Measurements from ENCODE around the gene SRRM3. TPM values are rescaled to one million over a fixed set of nuclear protein-coding genes. Genes with fewer than 3 reads are reported as not detected.

Gene SRRM3
- polyA plus RNA-seq, 1 of the 3 experiments (the other 2 are of a cell fraction), result 2.7 TPM

DNA sequence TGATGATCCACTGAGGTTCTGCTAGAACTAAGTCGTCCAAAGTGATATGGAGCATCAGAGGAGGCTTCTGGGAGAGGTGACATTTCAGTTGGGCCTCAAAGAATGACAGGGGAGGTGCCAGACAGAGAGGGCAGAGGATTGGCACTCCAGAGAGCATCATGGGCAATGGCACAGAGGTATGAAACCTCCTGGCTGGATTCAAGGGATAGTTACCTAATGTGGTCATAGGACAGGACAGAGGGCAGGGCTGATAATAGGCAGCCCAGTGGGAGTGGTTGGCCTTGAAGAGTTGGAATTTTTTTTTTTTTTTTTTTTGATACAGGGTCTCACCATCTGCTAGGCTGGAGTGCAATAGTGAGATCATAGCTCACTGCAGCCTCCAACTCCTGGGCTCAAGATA is 7.6 kb downstream of the SRRM3 start:
- Histone ChIP-seq H4K20me1 (ENCODE audit: insufficient read depth) (no peaks in the 10 kb centered on the region), H3K79me2 (ENCODE audit: insufficient read depth) (no peaks in the 10 kb centered on the region), H3K4me2 (no peak overlapping the region), H3K9ac (no peak overlapping the region), H3K9me3 (no peaks in the 10 kb centered on the region), H3K27ac (ENCODE audit: low read depth in 2 of 2, low read length in 1 of 2) (no peak overlapping the region), H3K9me2 (no peaks in the 10 kb centered on the region), H3K27me3 (ENCODE audit: insufficient read depth) (peaks cover 45% of the 10 kb centered on the region), H3K4me1 (ENCODE audit: control insufficient read depth in 1 of 2, insufficient read depth in 2 of 2, low read depth in 1 of 2, low read length in 1 of 2) (peaks cover 0 to 9% of the 10 kb centered on the region in 2 experiments; a peak in 1 of 4 replicates), H3K4me3 (ENCODE audit: low read depth in 2 of 2, low read length in 1 of 2) (no peak overlapping the region), H3K36me3 (replicated peaks in 1 of 2; ENCODE audit: control insufficient read depth in 1 of 2, insufficient read depth in 2 of 2, low read length in 1 of 2) (no peaks in the 10 kb centered on the region), H3F3A (replicated peaks; ENCODE audit: insufficient read depth) (no peaks in the 10 kb centered on the region), H2AFZ (ENCODE audit: low read depth) (no peak overlapping the region)
- CTCF ChIA-PET, result interaction anchor here (1.2 to 1.6 kb wide), 2 partner anchors 11 to 54 kb away, joined by 4 to 8 read pairs; no protein-coding TSS in a partner anchor
- DNase-seq, result no peak
- POLR2A ChIA-PET, result interaction anchor here (1.0 kb wide), 1 partner anchor 11 kb away, joined by 3 read pairs; no protein-coding TSS in a partner anchor
- TF ChIP-seq NRF1 (IDR thresholded peaks at IDR 0.05; ENCODE audit: low read depth, low read length) (no peak), CHD2 (IDR thresholded peaks at IDR 0.05; ENCODE audit: low read length, partially characterized antibody) (no peak), FOXM1 (IDR thresholded peaks at IDR 0.05; ENCODE audit: low read depth) (no peak), TAF1 (IDR thresholded peaks at IDR 0.05; ENCODE audit: borderline replicate concordance, low read depth, low read length) (no peak), GATA2 (CRISPR knock-in tag; IDR thresholded peaks at IDR 0.05) (no peak), POLR2AphosphoS5 (IDR thresholded peaks at IDR 0.05; ENCODE audit: low read depth, low read length) (no peak), RCOR1 (IDR thresholded peaks at IDR 0.05; ENCODE audit: low read length) (no peak), FOXJ3 (CRISPR knock-in tag; IDR thresholded peaks at IDR 0.05) (no peak), RFX5 (IDR thresholded peaks at IDR 0.05; ENCODE audit: low read length) (no peak), ELF1 (IDR thresholded peaks at IDR 0.05) (no peak), MXI1 (IDR thresholded peaks at IDR 0.05; ENCODE audit: low read depth, low read length) (no peak), MEF2A (IDR thresholded peaks at IDR 0.05; ENCODE audit: borderline replicate concordance, low read depth) (no peak)
- TF ChIP-seq, protein P1, sequence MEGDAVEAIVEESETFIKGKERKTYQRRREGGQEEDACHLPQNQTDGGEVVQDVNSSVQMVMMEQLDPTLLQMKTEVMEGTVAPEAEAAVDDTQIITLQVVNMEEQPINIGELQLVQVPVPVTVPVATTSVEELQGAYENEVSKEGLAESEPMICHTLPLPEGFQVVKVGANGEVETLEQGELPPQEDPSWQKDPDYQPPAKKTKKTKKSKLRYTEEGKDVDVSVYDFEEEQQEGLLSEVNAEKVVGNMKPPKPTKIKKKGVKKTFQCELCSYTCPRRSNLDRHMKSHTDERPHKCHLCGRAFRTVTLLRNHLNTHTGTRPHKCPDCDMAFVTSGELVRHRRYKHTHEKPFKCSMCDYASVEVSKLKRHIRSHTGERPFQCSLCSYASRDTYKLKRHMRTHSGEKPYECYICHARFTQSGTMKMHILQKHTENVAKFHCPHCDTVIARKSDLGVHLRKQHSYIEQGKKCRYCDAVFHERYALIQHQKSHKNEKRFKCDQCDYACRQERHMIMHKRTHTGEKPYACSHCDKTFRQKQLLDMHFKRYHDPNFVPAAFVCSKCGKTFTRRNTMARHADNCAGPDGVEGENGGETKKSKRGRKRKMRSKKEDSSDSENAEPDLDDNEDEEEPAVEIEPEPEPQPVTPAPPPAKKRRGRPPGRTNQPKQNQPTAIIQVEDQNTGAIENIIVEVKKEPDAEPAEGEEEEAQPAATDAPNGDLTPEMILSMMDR (IDR thresholded peaks at IDR 0.05), result no peak
- TF ChIP-seq, protein P2, sequence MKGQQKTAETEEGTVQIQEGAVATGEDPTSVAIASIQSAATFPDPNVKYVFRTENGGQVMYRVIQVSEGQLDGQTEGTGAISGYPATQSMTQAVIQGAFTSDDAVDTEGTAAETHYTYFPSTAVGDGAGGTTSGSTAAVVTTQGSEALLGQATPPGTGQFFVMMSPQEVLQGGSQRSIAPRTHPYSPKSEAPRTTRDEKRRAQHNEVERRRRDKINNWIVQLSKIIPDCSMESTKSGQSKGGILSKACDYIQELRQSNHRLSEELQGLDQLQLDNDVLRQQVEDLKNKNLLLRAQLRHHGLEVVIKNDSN (IDR thresholded peaks at IDR 0.05; ENCODE audit: borderline replicate concordance, low read depth), result no peak
- TF ChIP-seq, protein P3, sequence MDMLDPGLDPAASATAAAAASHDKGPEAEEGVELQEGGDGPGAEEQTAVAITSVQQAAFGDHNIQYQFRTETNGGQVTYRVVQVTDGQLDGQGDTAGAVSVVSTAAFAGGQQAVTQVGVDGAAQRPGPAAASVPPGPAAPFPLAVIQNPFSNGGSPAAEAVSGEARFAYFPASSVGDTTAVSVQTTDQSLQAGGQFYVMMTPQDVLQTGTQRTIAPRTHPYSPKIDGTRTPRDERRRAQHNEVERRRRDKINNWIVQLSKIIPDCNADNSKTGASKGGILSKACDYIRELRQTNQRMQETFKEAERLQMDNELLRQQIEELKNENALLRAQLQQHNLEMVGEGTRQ (IDR thresholded peaks at IDR 0.05; ENCODE audit: borderline replicate concordance, low read depth, low read length), result no peak
- TF ChIP-seq, protein P4, sequence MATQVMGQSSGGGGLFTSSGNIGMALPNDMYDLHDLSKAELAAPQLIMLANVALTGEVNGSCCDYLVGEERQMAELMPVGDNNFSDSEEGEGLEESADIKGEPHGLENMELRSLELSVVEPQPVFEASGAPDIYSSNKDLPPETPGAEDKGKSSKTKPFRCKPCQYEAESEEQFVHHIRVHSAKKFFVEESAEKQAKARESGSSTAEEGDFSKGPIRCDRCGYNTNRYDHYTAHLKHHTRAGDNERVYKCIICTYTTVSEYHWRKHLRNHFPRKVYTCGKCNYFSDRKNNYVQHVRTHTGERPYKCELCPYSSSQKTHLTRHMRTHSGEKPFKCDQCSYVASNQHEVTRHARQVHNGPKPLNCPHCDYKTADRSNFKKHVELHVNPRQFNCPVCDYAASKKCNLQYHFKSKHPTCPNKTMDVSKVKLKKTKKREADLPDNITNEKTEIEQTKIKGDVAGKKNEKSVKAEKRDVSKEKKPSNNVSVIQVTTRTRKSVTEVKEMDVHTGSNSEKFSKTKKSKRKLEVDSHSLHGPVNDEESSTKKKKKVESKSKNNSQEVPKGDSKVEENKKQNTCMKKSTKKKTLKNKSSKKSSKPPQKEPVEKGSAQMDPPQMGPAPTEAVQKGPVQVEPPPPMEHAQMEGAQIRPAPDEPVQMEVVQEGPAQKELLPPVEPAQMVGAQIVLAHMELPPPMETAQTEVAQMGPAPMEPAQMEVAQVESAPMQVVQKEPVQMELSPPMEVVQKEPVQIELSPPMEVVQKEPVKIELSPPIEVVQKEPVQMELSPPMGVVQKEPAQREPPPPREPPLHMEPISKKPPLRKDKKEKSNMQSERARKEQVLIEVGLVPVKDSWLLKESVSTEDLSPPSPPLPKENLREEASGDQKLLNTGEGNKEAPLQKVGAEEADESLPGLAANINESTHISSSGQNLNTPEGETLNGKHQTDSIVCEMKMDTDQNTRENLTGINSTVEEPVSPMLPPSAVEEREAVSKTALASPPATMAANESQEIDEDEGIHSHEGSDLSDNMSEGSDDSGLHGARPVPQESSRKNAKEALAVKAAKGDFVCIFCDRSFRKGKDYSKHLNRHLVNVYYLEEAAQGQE (IDR thresholded peaks at IDR 0.05; ENCODE audit: low read depth, low read length), result no peak
- 22% methylated on average over 1 of the region's 1 CpG for WGBS (ENCODE audit: low lambda C conversion rate)
